GM23248 (cell line): ENCODE data around the gene PKD1L1. TPM values are rescaled to one million over a fixed set of nuclear protein-coding genes. Genes with fewer than 3 reads are reported as not detected.

Experiments used
- DNase-seq: peaks from one replicate; pipeline ENCODE4 v3.0.0-alpha.2; 2015
- H2AFZ ChIP-seq: fragments of 200-600 bp; sonication (generic); 2 replicates; pipeline ENCODE4 v1.6.1; 2016; ENCODE audit warnings: antibody characterized with exemption
- H3F3A ChIP-seq: fragments of 200-600 bp; sonication (generic); 2 replicates; pipeline ENCODE4 v1.6.1; 2016; ENCODE audit warnings: mild to moderate bottlenecking, antibody characterized with exemption, mixed run types; ENCODE audit not compliant: insufficient read depth
- H3K27ac ChIP-seq: fragments of 200-600 bp; sonication (generic); 2 replicates; pipeline ENCODE4 v1.5.1; 2016; ENCODE audit warnings: mild to moderate bottlenecking
- H3K27me3 ChIP-seq: fragments of 200-600 bp; sonication (generic); replicated peaks from 2 replicates; pipeline ENCODE4 v1.6.1; 2016; ENCODE audit warnings: mild to moderate bottlenecking; ENCODE audit not compliant: insufficient read depth
- H3K36me3 ChIP-seq: fragments of 200-600 bp; sonication (generic); 2 replicates; pipeline ENCODE4 v1.6.1; 2016; ENCODE audit warnings: low read depth, mild to moderate bottlenecking
- H3K4me1 ChIP-seq: fragments of 200-600 bp; sonication (generic); 2 replicates; pipeline ENCODE4 v1.6.1; 2016; ENCODE audit warnings: mild to moderate bottlenecking; ENCODE audit not compliant: insufficient read depth
- H3K4me2 ChIP-seq: fragments of 200-600 bp; sonication (generic); one replicate; pipeline ENCODE4 v1.6.1; 2016; ENCODE audit warnings: mild to moderate bottlenecking; ENCODE audit not compliant: unreplicated experiment
- H3K4me3 ChIP-seq: fragments of 200-600 bp; sonication (generic); 2 replicates; pipeline ENCODE4 v1.5.1; 2016; ENCODE audit warnings: mild to moderate bottlenecking
- H3K79me2 ChIP-seq: fragments of 200-600 bp; sonication (generic); 2 replicates; pipeline ENCODE4 v1.6.1; 2016; ENCODE audit warnings: mild to moderate bottlenecking; ENCODE audit not compliant: insufficient read depth
- H3K9ac ChIP-seq: fragments of 200-600 bp; sonication (generic); 2 replicates; pipeline ENCODE4 v1.6.1; 2016; ENCODE audit warnings: mild to moderate bottlenecking
- H3K9me2 ChIP-seq: fragments of 200-600 bp; sonication (generic); 2 replicates; pipeline ENCODE4 v1.6.1; 2016; ENCODE audit warnings: mixed run types, mild to moderate bottlenecking, moderate library complexity; ENCODE audit not compliant: insufficient read depth
- H3K9me3 ChIP-seq: fragments of 200-600 bp; sonication (generic); one replicate; pipeline ENCODE4 v1.6.1; 2017; ENCODE audit warnings: low read depth
- H4K20me1 ChIP-seq: fragments of 200-600 bp; sonication (generic); 2 replicates; pipeline ENCODE4 v1.6.0; 2016; ENCODE audit not compliant: insufficient read depth
- EZH2 ChIP-seq: fragments of 200-600 bp; sonication (generic); IDR thresholded peaks from 2 replicates; pipeline ENCODE4 v1.6.1; 2018; ENCODE audit warnings: antibody characterized with exemption, mild to moderate bottlenecking; ENCODE audit not compliant: insufficient read depth, poor library complexity, severe bottlenecking
- EZH2phosphoT487 ChIP-seq: fragments of 200-600 bp; sonication (generic); IDR thresholded peaks from 2 replicates; pipeline ENCODE4 v1.6.1; 2018; ENCODE audit warnings: antibody characterized with exemption, moderate library complexity, mild to moderate bottlenecking, low read depth; ENCODE audit not compliant: insufficient read depth
- WGBS, 2 experiments: methylation state at CpG; one replicate each; pipeline ENCODE4 v1.1.6; 2015 to 2017; ENCODE audit warnings: low lambda C conversion rate in 2 of 2, low coverage in 1 of 2; ENCODE audit errors: missing lambda C conversion rate in 2 of 2; 5-methylcytosine and 5-hydroxymethylcytosine counted together
- in situ Hi-C: fragments of 300-500 bp; cut with MboI; formaldehyde crosslinking; loops from 2 replicates; pipeline ENCODE4 v1.15.0; 2020
- polyA plus RNA-seq: library from polyadenylated mRNA; unstranded; fragments of >200 nt; fragmentation: Nextera tagmentation; extraction: Ambion mirVana; gene quantifications from 2 replicates; pipeline ENCODE4 v1.2.1, GENCODE V29; 2016
- total RNA-seq: library from RNA; depleted of rRNA; stranded (reverse); fragments of >200 nt; shearing (Covaris generic); gene quantifications from 2 replicates; pipeline ENCODE4 v1.2.3, GENCODE V29; 2014

PKD1L1 gene
- total and polyA plus RNA-seq, 2 experiments from 2014 or later = 0.06 to 0.11 TPM

DNA sequence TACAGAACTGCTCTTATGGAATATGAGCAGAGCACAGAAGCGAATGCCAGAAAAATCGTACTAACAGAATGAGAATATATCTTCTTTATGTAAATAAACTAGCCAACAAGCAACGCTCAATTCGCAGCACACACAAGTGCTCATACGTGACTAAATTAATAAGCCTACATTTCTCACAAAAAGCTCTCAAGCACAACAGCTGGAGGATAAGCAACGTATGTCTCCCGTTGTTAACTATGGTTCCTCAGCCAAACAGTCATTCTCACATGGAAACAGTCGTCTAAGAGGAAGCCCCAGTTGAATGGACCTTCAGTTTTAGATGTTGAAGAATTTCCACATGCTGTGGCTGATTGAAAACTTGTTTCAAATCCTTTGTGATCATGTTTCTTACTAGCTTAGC is 110.4 kb downstream of the PKD1L1 start:
- no peak for TF ChIP-seq EZH2phosphoT487
- Histone ChIP-seq H3K9ac (no peak overlapping the region), H3K4me1 (no peaks in the 10 kb centered on the region), H3K4me2 (no peak overlapping the region), H3K27ac (no peak overlapping the region), H3K79me2 (no peaks in the 10 kb centered on the region), H3K27me3 (peaks cover 4% of the 10 kb centered on the region; the same call in 1 of the 2 replicates), H3F3A (no peaks in the 10 kb centered on the region), H3K9me2 (no peaks in the 10 kb centered on the region), H3K36me3 (no peaks in the 10 kb centered on the region), H3K4me3 (no peak overlapping the region), H2AFZ (no peak overlapping the region), H4K20me1 (no peaks in the 10 kb centered on the region), H3K9me3 (no peaks in the 10 kb centered on the region)
- DNase-seq = no peak
- in situ Hi-C loops = loop anchor here (10.0 kb wide), 1 partner anchor 563 kb away; no protein-coding TSS in a partner anchor
- 79 to 82% methylated on average over 8 of the region's 8 CpGs for WGBS, 2 experiments

DNA sequence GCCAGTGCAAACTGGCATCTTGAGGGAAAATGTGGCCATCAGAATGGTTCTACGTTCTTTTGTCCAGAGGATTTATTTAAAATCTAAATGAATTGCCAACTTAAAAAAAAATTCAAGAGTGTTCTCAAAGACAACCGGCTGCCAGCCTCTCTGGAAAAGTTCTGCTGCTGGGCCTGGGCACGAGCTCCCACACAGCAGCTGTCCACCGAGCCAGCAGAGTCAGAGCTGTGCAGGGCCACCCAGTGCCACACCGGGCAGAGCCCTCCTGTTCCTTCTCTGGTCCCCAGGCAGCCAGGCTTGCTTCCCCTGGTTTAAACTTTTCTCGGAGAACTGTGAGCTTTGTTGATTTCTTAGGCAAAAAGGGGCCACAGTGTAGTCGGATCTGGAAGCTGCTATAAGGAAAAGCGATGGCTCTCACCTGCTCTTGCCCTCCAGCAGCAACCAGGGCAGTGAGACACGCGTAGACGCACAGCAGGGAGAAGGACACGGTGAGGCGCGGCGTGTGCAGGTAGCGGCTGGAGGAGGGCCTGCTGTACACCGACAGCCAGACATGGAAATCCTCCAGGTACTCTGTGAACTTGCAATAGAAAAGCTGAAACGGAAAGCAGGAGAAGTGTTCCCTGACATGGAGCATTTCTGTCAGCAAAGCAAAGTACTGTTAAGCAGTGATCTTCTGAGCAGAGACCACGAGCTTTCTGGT is 111.6 kb downstream of the PKD1L1 start:
- WGBS, 2 experiments = 64 to 69% methylated on average over 19 of the region's 19 CpGs
- Histone ChIP-seq H3K27ac (no peak overlapping the region), H3K4me3 (no peak overlapping the region), H3K9me3 (no peaks in the 10 kb centered on the region), H3F3A (no peaks in the 10 kb centered on the region), H3K4me2 (no peak overlapping the region), H3K9me2 (no peaks in the 10 kb centered on the region), H3K9ac (no peak overlapping the region), H3K27me3 (peaks cover under 1% of the 10 kb centered on the region; the same call in 1 of the 2 replicates), H3K36me3 (no peaks in the 10 kb centered on the region), H2AFZ (no peak overlapping the region), H4K20me1 (no peaks in the 10 kb centered on the region), H3K79me2 (no peaks in the 10 kb centered on the region), H3K4me1 (no peaks in the 10 kb centered on the region)
- DNase-seq = no peak
- no peak for TF ChIP-seq EZH2phosphoT487
- TF ChIP-seq EZH2 = no peak
- in situ Hi-C loops = loop anchor here (10.0 kb wide), 1 partner anchor 562 kb away; no protein-coding TSS in a partner anchor

DNA sequence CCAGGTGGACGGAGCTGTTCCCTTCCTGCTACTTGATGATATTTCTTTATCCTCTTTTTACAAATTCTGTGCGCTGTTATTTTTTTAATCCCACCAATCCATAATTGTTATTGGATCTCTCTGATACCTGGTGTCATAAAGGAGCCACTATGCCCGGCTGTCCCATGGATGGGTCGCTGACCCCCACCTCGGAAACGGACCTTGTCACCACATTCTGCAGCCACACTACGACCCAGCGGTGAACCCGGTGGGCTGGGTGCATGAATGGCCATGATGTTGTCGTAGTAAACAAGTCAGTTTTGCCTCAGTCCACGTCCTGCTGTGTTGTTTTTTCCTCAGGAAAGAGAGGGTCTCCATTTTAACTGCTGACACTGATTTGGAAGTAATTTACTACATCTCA is 112.2 kb downstream of the PKD1L1 start:
- TF ChIP-seq EZH2phosphoT487 (no peak), EZH2 (no peak)
- Histone ChIP-seq H3K4me2 (no peak overlapping the region), H3K27me3 (no peaks in the 10 kb centered on the region; the same call in 1 of the 2 replicates), H3K36me3 (no peaks in the 10 kb centered on the region), H3K27ac (no peak overlapping the region), H3F3A (no peaks in the 10 kb centered on the region), H4K20me1 (no peaks in the 10 kb centered on the region), H3K79me2 (no peaks in the 10 kb centered on the region), H3K4me1 (no peaks in the 10 kb centered on the region), H2AFZ (no peak overlapping the region), H3K4me3 (no peak overlapping the region), H3K9ac (no peak overlapping the region), H3K9me3 (no peaks in the 10 kb centered on the region), H3K9me2 (no peaks in the 10 kb centered on the region)
- DNase-seq = no peak
- 84 to 86% methylated on average over 11 of the region's 11 CpGs for WGBS, 2 experiments
- in situ Hi-C loops = loop anchor here (10.0 kb wide), 1 partner anchor 561 kb away; no protein-coding TSS in a partner anchor

DNA sequence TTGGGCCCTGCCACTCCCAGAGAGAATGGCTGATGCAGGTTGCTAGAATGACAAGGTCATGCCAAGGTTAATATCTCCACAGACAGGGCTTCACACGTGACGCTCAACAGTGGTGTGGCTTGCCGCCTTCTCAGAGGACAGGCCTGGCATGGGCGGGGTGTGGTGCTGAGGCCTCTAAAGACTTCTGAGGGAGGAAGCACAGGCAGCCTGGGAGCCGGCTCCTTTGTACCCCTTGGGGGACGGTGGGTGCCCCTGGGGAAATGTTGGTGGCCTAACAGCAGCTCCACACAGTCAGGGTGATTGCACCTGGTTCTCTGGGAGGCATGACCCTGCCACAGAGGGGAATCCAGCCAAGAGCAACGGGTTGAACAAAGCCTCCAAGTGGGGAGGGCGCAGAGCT is 115.1 kb downstream of the PKD1L1 start:
- Histone ChIP-seq H3K9ac (no peak overlapping the region), H3K27me3 (no peaks in the 10 kb centered on the region; the same call in 1 of the 2 replicates), H3K36me3 (no peaks in the 10 kb centered on the region), H3K79me2 (no peaks in the 10 kb centered on the region), H3K9me2 (no peaks in the 10 kb centered on the region), H3K27ac (no peak overlapping the region), H3K4me3 (no peak overlapping the region), H2AFZ (no peak overlapping the region), H4K20me1 (no peaks in the 10 kb centered on the region), H3K4me2 (no peak overlapping the region), H3K9me3 (no peaks in the 10 kb centered on the region), H3F3A (no peaks in the 10 kb centered on the region), H3K4me1 (no peaks in the 10 kb centered on the region)
- no peak for DNase-seq
- TF ChIP-seq EZH2phosphoT487 (no peak), EZH2 (no peak)
- in situ Hi-C loops = loop anchor here (10.0 kb wide), 1 partner anchor 558 kb away; no protein-coding TSS in a partner anchor
- WGBS, 2 experiments = 80 to 83% methylated on average over 7 to 8 of the region's 8 CpGs
